Tibial artery (tissue), 4 donors: ENCODE data around the gene NCEH1.

Source experiments
- DNase-seq, 2 donors: peaks; one replicate each; pipeline ENCODE4 v3.0.0-alpha.2; 2019
- H3K27ac ChIP-seq, 2 donors: fragments of 200-600 bp; sonication (generic) in 1 of 2; 1 replicate in 1 of 2; 2 replicates in 1 of 2; pipeline ENCODE4 v1.5.1; 2018 to 2019; ENCODE audit warnings: mild to moderate bottlenecking in 1 of 2
- H3K27me3 ChIP-seq, 2 donors: fragments of 200-600 bp; sonication (generic) in 1 of 2; one replicate each; pipeline versions ENCODE4 v1.5.1 to v1.6.0; 2016 to 2019
- H3K36me3 ChIP-seq, 3 donors: fragments of 200-600 bp; sonication (generic) in 2 of 3; one replicate each; pipeline ENCODE4 v1.5.1; 2016 to 2019; ENCODE audit warnings: mild to moderate bottlenecking in 2 of 3
- H3K4me1 ChIP-seq, 4 donors: fragments of 200-600 bp; sonication (generic) in 2 of 4; 1 replicate in 3 of 4; 2 replicates in 1 of 4; pipeline ENCODE4 v1.5.1; 2016 to 2019
- H3K4me3 ChIP-seq, 2 donors: fragments of 200-600 bp; sonication (generic) in 1 of 2; 1 replicate in 1 of 2; 2 replicates in 1 of 2; pipeline ENCODE4 v1.5.1; 2018 to 2019; ENCODE audit warnings: mild to moderate bottlenecking in 2 of 2
- H3K9me3 ChIP-seq, 3 donors: fragments of 200-600 bp; sonication (generic) in 1 of 3; one replicate each; pipeline ENCODE4 v1.5.1; 2016 to 2019
- CTCF ChIP-seq, 2 experiments: fragments of 200-600 bp in 1 of 2; fragments of 450-650 bp in 1 of 2; IDR thresholded peaks; one replicate each; pipeline ENCODE4 v1.5.1; 2017 to 2019; ENCODE audit warnings: antibody characterized with exemption in 2 of 2, mild to moderate bottlenecking in 1 of 2, moderate library complexity in 1 of 2
- intact Hi-C: fragments of 100-400 bp; cut with DNase I; formaldehyde crosslinking; loops from one replicate; pipeline ENCODE4 v1.15.0; 2023; ENCODE audit warnings: low total_unique reads

NCEH1 gene

GRCh38 chr3:172627057-172627809 is 83.6 kb downstream of the NCEH1 start:
- no peak overlapping the region for H3K4me3 ChIP-seq
- no peaks in the 10 kb centered on the region for H3K4me1 ChIP-seq
- no peak for TF ChIP-seq CTCF (IDR thresholded peaks at IDR 0.05)
- intact Hi-C loops = no loop called here
- no peaks in the 10 kb centered on the region for H3K36me3 ChIP-seq
- H3K27me3 ChIP-seq = no peaks in the 10 kb centered on the region
- no peaks in the 10 kb centered on the region for H3K9me3 ChIP-seq
- no peak for DNase-seq
- no peak overlapping the region for H3K27ac ChIP-seq

- Histone ChIP-seq H3K36me3 (no peaks in the 10 kb centered on the region), H3K4me3 (no peak overlapping the region), H3K9me3 (no peaks in the 10 kb centered on the region), H3K27me3 (no peaks in the 10 kb centered on the region), H3K27ac (no peak overlapping the region), H3K4me1 (no peaks in the 10 kb centered on the region)
- DNase-seq = no peak
- intact Hi-C loops = no loop called here
- TF ChIP-seq CTCF (IDR thresholded peaks at IDR 0.05) = no peak
Measured at GRCh38 chr3:172626021-172626640, 84.7 kb downstream of the NCEH1 start.

GRCh38 chr3:172625404-172625803 is 85.5 kb downstream of the NCEH1 start:
- intact Hi-C loops = no loop called here
- no peak overlapping the region for H3K27ac ChIP-seq
- no peaks in the 10 kb centered on the region for H3K9me3 ChIP-seq
- H3K36me3 ChIP-seq = no peaks in the 10 kb centered on the region
- H3K4me1 ChIP-seq = no peaks in the 10 kb centered on the region
- no peaks in the 10 kb centered on the region for H3K27me3 ChIP-seq
- DNase-seq = no peak
- no peak for TF ChIP-seq CTCF (IDR thresholded peaks at IDR 0.05)
- no peak overlapping the region for H3K4me3 ChIP-seq

GRCh38 chr3:172624999-172625398 is 85.9 kb downstream of the NCEH1 start:
- H3K4me1 ChIP-seq = no peaks in the 10 kb centered on the region
- no peak overlapping the region for H3K4me3 ChIP-seq
- DNase-seq = no peak
- intact Hi-C loops = no loop called here
- H3K36me3 ChIP-seq = no peaks in the 10 kb centered on the region
- H3K9me3 ChIP-seq = no peaks in the 10 kb centered on the region
- TF ChIP-seq CTCF (IDR thresholded peaks at IDR 0.05) = no peak
- no peaks in the 10 kb centered on the region for H3K27me3 ChIP-seq
- H3K27ac ChIP-seq = no peak overlapping the region

- Histone ChIP-seq H3K27ac (no peak overlapping the region), H3K4me3 (no peak overlapping the region), H3K9me3 (no peaks in the 10 kb centered on the region), H3K27me3 (no peaks in the 10 kb centered on the region), H3K4me1 (no peaks in the 10 kb centered on the region), H3K36me3 (no peaks in the 10 kb centered on the region)
- intact Hi-C loops = no loop called here
- TF ChIP-seq CTCF (IDR thresholded peaks at IDR 0.05) = peak in 1 of 2 experiments; percentile 38
- no peak for DNase-seq
Measured at GRCh38 chr3:172622916-172623700, 87.8 kb downstream of the NCEH1 start.
